GM18508 (cell line): Measurements from ENCODE around the gene MEIS1.

Experiments used
- ATAC-seq: cut with Tn5 transposase; IDR thresholded peaks from one replicate; pipeline ENCODE4 v1.9.1; 2021; ENCODE audit warnings: moderate number of reproducible peaks; ENCODE audit not compliant: insufficient read depth, unreplicated experiment

Gene MEIS1

GRCh38 chr2:66555501-66556324, 120.8 kb downstream of the MEIS1 start:
- ATAC-seq, result no peak

GRCh38 chr2:66559672-66560071, 124.7 kb downstream of the MEIS1 start:
- no peak for ATAC-seq

DNA sequence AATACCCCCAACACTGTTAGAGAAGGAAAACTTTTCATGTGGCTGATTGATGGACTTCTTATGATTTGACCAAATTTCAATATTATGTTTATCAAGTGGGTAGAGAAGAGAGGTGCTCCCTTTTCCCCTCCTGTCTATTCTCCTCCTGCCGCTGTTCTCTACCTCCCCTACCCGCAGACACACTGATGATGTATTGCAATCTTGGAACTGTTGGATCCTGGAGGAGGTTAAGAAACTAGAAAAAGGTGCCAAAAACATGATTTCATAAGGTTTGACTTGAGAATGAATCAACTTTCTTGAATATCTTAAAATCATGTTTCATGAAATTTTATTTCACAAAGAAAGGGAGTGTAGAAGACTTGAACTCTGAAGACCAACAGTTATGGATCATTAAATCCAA, 125.8 kb downstream of the MEIS1 start:
- no peak for ATAC-seq

GRCh38 chr2:66561645-66562303, 126.8 kb downstream of the MEIS1 start:
- no peak for ATAC-seq

DNA sequence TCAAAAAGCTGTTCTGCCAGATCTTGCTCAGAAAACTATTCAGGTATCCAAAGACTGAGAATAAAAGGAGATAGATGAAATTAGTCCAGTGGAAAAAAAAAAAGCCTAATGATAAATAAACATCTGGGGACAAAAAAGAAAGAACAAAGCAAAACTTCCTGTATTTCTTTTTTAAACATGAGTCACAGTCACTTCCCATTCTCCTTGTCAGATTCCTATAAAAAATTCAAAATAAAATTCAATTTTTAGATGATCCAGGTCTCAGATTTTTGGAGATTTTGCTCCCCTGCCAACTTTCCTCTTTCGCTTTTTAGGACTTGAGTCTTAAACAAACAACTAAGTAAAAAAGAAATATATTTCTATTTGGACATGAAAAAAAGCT, 127.4 kb downstream of the MEIS1 start:
- no peak for ATAC-seq

DNA sequence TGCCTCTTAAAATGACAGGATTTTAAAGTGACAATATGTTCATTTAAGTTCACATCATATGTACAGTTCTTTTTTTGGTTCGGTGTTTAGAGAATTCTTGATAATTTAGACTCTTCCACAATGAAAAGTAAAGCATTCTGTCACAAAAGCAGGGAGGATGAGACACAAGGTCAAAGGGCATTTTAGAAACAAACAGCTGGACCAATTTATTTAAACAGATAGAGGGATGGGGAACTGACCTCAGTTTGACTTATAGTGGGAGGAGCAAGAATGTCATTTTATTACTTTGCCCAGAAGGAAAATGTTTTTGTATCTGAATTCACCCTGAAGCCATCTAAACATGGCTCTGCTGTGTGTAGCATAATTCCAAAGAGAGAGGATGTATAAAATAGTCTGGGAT, 128.5 kb downstream of the MEIS1 start:
- no peak for ATAC-seq

DNA sequence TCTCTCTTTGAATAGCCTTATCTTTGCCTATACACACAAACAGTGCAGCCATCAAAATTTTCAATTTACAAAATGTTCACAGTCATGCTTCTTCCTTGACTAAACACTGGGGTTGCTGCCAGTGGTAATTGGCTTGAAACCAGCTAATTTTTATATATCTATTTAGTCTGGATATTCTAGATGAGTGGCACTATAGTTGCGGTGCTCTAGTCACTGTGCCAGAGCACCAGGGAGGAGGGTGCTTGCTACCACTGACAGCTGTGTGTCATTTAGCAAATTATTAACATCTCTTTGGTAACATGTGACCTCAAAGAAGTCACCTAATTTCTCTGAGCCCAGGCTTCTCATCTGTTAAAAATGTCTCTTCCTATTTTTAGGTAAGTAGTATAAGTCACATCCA, 130.4 kb downstream of the MEIS1 start:
- no peak for ATAC-seq

- no peak for ATAC-seq
Observed at GRCh38 chr2:66566726-66567399, 131.9 kb downstream of the MEIS1 start.

GRCh38 chr2:66567729-66568128, 132.8 kb downstream of the MEIS1 start:
- ATAC-seq, result no peak

DNA sequence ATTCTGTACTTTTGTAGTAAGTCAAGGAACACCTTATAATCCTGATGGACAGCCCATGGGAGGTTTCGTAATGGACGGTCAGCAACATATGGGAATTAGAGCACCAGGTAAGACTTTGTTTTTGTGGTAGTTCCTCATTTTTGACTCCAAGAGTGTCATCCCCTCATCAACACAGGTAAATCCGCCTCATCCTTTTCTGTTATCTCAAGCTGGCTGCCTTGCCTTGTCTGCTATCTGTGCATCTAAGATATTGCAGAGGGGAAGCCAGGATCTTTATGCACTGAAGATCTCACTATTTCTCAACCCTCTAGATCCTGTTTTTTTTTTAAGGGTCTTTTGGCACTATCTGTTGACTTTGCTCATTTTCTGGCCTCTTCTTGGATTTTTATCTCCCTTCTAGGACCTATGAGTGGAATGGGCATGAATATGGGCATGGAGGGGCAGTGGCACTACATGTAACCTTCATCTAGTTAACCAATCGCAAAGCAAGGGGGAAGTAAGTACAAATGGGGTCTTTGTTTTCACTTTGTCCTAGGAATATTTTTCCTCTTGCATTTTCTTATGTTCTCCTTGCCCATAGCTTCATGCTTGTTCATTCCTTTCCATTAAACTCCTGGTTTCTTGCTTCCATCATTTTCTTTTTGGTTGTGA, 133.8 kb downstream of the MEIS1 start:
- no peak for ATAC-seq

- ATAC-seq, result no peak
Observed at GRCh38 chr2:66569321-66569851, 134.5 kb downstream of the MEIS1 start.

- ATAC-seq, result no peak
Observed at GRCh38 chr2:66569974-66570373, 135.0 kb downstream of the MEIS1 start.

DNA sequence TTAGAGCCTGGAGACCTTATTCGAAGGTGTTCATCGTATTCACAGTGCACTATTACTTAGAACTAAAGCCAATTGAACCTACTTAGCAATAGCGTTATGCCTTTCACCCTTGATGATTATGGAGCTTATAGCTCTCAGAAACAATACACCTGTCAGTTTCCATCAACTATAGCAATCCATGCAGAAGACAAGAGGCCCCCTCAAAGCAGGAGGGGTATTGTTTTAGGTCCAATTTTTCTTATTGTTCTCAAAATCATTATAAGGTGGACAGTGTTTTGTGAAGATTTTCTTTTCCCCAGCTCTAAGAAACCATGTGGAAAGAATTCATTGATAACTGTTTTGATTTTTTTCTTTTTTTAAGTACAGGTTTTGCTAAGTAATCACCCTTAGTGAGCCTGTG, 135.5 kb downstream of the MEIS1 start:
- ATAC-seq, result no peak

DNA sequence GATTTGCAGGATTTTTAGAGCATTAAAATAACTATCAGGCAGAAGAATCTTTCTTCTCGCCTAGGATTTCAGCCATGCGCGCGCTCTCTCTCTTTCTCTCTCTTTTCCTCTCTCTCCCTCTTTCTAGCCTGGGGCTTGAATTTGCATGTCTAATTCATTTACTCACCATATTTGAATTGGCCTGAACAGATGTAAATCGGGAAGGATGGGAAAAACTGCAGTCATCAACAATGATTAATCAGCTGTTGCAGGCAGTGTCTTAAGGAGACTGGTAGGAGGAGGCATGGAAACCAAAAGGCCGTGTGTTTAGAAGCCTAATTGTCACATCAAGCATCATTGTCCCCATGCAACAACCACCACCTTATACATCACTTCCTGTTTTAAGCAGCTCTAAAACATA, 137.0 kb downstream of the MEIS1 start:
- ATAC-seq, result no peak

- ATAC-seq, result no peak
Observed at GRCh38 chr2:66572391-66572790, 137.5 kb downstream of the MEIS1 start.

GRCh38 chr2:66573416-66573815, 138.5 kb downstream of the MEIS1 start:
- ATAC-seq, result no peak

- ATAC-seq, result no peak
Observed at GRCh38 chr2:66573821-66574233, 138.9 kb downstream of the MEIS1 start.

DNA sequence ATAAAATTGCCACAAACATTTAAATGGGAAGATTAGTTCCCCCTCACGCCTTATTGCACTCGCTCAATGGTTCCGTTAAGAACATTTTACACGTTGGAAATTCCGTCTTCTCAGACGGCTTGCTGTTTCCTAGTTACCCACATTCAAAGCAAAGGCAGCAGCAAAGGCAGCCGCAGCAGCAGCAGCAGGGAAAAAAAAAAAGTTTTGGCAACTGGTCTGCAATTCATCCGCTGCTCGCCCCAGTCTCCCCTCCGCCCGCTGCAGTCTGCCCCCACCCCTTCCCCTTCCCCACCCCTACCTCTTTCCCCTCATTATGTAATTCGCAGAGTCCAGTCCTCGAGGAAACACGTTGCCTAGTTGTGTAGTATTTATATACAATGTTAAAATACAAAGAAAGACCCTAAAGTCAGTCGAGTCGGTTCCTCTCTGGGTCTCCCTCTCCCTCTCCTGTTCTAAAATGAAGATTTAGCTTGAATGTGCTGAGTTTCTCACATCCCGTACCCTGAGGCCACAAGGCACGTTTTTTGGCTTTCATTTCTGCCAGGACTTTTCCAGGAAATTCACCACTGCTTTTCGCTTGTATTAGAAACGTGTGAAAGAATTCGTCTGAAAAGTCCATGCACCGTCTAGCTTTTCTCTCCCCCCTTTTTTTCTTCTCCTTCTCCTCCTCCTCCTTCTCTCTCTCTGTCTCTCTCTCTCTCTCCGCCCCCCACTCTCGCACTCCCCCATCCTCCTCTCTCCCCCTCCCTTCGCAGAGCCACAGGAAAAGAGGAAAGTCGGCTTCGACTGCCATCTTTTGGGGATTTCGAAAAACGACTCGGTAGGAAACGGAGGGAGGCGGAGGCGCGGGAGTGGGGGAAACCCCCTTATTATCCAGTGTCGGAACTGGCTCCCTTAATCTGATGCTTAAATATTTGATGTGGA, 140.0 kb downstream of the MEIS1 start:
- ATAC-seq, result no peak

DNA sequence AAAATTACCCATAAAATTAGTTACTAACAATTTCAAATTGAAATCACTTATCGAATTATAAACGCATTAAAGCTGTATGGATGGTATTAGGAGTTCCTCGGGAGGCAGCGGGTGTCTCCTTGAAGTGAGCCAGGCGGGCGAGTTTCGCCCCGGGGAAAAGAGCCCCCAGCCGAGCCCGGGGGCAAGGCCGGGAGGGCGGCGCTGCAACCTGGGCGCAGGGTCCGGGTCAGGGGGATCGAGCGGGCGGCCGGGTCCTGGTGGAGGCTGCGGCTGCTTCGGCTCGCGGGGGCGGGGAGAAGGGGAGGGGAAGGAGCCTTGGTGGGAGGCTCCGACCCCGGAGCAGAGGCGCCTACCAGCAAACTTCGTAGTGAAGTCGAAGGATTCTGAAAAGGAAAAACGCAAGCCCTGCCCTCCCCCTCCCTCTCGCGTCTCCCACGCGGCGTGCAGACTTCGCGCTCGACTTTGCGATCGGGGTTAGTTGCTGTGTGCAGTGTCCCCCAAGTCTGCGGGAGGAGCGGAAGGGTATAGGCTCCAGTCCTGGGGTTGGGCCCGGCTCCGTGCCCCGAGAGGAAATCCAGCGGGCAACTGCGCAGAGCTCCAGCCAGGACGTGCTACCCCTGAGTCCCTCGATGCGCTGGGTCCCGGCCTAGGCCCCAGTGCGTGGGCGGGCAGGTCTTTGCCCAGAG, 140.8 kb downstream of the MEIS1 start:
- no peak for ATAC-seq
